Muscle layer of colon (tissue), 2 donors: ENCODE results near the gene NR5A1.

Experiments used
- H3K27ac ChIP-seq: one replicate; pipeline ENCODE4 v1.7.0; 2013; ENCODE audit warnings: low read depth, mild to moderate bottlenecking, low read length, moderate library complexity
- H3K27me3 ChIP-seq, 2 donors: one replicate each; pipeline ENCODE4 v1.7.0; 2013; ENCODE audit warnings: low read length in 2 of 2, mild to moderate bottlenecking in 2 of 2; ENCODE audit not compliant: insufficient read depth in 2 of 2, control insufficient read depth in 1 of 2
- H3K36me3 ChIP-seq: one replicate; pipeline ENCODE4 v1.7.0; 2013; ENCODE audit warnings: mild to moderate bottlenecking, low read length; ENCODE audit not compliant: insufficient read depth
- H3K4me1 ChIP-seq: one replicate; pipeline ENCODE4 v1.7.0; 2013; ENCODE audit warnings: mild to moderate bottlenecking, low read length; ENCODE audit not compliant: insufficient read depth
- H3K4me3 ChIP-seq, 2 donors: one replicate each; pipeline ENCODE4 v1.7.0; 2013; ENCODE audit warnings: low read length in 2 of 2, low read depth in 1 of 2, mild to moderate bottlenecking in 1 of 2, moderate library complexity in 1 of 2
- H3K9ac ChIP-seq: one replicate; pipeline ENCODE4 v1.7.0; 2013; ENCODE audit warnings: low read length
- H3K9me3 ChIP-seq: one replicate; pipeline ENCODE4 v1.7.0; 2013; ENCODE audit warnings: mild to moderate bottlenecking, low read length
- donor health status: abdominal sarcoma.
- donor health status: Adenocarcinoma of cecum.

Gene NR5A1

GRCh38 chr9:124503713-124504529, 3.3 kb downstream of the NR5A1 start:
- Histone ChIP-seq H3K9me3 (no peaks in the 10 kb centered on the region), H3K4me1 (peaks cover 9% of the 10 kb centered on the region), H3K27ac (no peak overlapping the region), H3K36me3 (no peaks in the 10 kb centered on the region), H3K4me3 (no peak overlapping the region), H3K27me3 (peaks cover 26 to 68% of the 10 kb centered on the region in 2 donors), H3K9ac (no peak overlapping the region)

- Histone ChIP-seq H3K27ac (no peak overlapping the region), H3K9ac (no peak overlapping the region), H3K27me3 (peaks cover 26 to 68% of the 10 kb centered on the region in 2 donors), H3K4me1 (peaks cover 9% of the 10 kb centered on the region), H3K4me3 (no peak overlapping the region), H3K9me3 (no peaks in the 10 kb centered on the region), H3K36me3 (no peaks in the 10 kb centered on the region)
Observed at GRCh38 chr9:124502711-124503702, 4.2 kb downstream of the NR5A1 start.

- peaks cover 26 to 62% of the 10 kb centered on the region in 2 donors for H3K27me3 ChIP-seq
Observed at GRCh38 chr9:124501771-124502320, 5.4 kb downstream of the NR5A1 start.

GRCh38 chr9:124500796-124501611, 6.2 kb downstream of the NR5A1 start:
- H3K4me1 ChIP-seq = peaks cover 9% of the 10 kb centered on the region
- H3K27ac ChIP-seq = no peak overlapping the region
- H3K36me3 ChIP-seq = no peaks in the 10 kb centered on the region
- H3K9ac ChIP-seq = no peak overlapping the region
- no peaks in the 10 kb centered on the region for H3K9me3 ChIP-seq
- H3K27me3 ChIP-seq = peaks cover 24 to 56% of the 10 kb centered on the region in 2 donors
- H3K4me3 ChIP-seq = no peak overlapping the region

More at GRCh38 chr9:124501771-124502320, 5.4 kb downstream of the NR5A1 start:
- Histone ChIP-seq H3K36me3 (no peaks in the 10 kb centered on the region), H3K27ac (no peak overlapping the region), H3K4me1 (peaks cover 9% of the 10 kb centered on the region), H3K9me3 (no peaks in the 10 kb centered on the region), H3K4me3 (no peak overlapping the region), H3K9ac (no peak overlapping the region)

- no peaks in the 10 kb centered on the region for H3K36me3 ChIP-seq
- H3K9me3 ChIP-seq = no peaks in the 10 kb centered on the region
- H3K9ac ChIP-seq = no peak overlapping the region
- peaks cover 16 to 53% of the 10 kb centered on the region in 2 donors for H3K27me3 ChIP-seq
- H3K4me1 ChIP-seq = peaks cover 9% of the 10 kb centered on the region
- no peak overlapping the region for H3K4me3 ChIP-seq
- no peak overlapping the region for H3K27ac ChIP-seq
Observed at GRCh38 chr9:124500028-124500795, 7.0 kb downstream of the NR5A1 start.

GRCh38 chr9:124499216-124499615, 8.0 kb downstream of the NR5A1 start:
- Histone ChIP-seq H3K4me3 (no peak overlapping the region), H3K27me3 (peaks cover 13 to 47% of the 10 kb centered on the region in 2 donors), H3K9me3 (no peaks in the 10 kb centered on the region), H3K36me3 (no peaks in the 10 kb centered on the region), H3K27ac (no peak overlapping the region), H3K9ac (no peak overlapping the region), H3K4me1 (peaks cover 7% of the 10 kb centered on the region)

GRCh38 chr9:124498499-124499146, 8.6 kb downstream of the NR5A1 start:
- H3K36me3 ChIP-seq = no peaks in the 10 kb centered on the region
- no peak overlapping the region for H3K4me3 ChIP-seq
- peaks cover 1% of the 10 kb centered on the region for H3K4me1 ChIP-seq
- peaks cover 7 to 41% of the 10 kb centered on the region in 2 donors for H3K27me3 ChIP-seq
- no peak overlapping the region for H3K27ac ChIP-seq
- no peak overlapping the region for H3K9ac ChIP-seq
- no peaks in the 10 kb centered on the region for H3K9me3 ChIP-seq

- H3K9ac ChIP-seq = no peak overlapping the region
- H3K4me3 ChIP-seq = no peak overlapping the region
- H3K27ac ChIP-seq = no peak overlapping the region
- peaks cover 5 to 35% of the 10 kb centered on the region in 2 donors for H3K27me3 ChIP-seq
- no peaks in the 10 kb centered on the region for H3K4me1 ChIP-seq
- H3K36me3 ChIP-seq = no peaks in the 10 kb centered on the region
- H3K9me3 ChIP-seq = no peaks in the 10 kb centered on the region
Observed at GRCh38 chr9:124498040-124498439, 9.2 kb downstream of the NR5A1 start.

- peaks cover 5 to 29% of the 10 kb centered on the region in 2 donors for H3K27me3 ChIP-seq
- no peaks in the 10 kb centered on the region for H3K4me1 ChIP-seq
- no peaks in the 10 kb centered on the region for H3K36me3 ChIP-seq
- no peak overlapping the region for H3K9ac ChIP-seq
- no peak overlapping the region for H3K27ac ChIP-seq
- H3K4me3 ChIP-seq = no peak overlapping the region
- H3K9me3 ChIP-seq = no peaks in the 10 kb centered on the region
Observed at GRCh38 chr9:124497441-124497840, 9.8 kb downstream of the NR5A1 start.

GRCh38 chr9:124496463-124496862, 10.7 kb downstream of the NR5A1 start:
- Histone ChIP-seq H3K9me3 (no peaks in the 10 kb centered on the region), H3K4me3 (no peak overlapping the region), H3K27ac (no peak overlapping the region), H3K9ac (no peak overlapping the region), H3K36me3 (no peaks in the 10 kb centered on the region), H3K27me3 (peaks cover 5 to 20% of the 10 kb centered on the region in 2 donors), H3K4me1 (no peaks in the 10 kb centered on the region)
